GM21717 (cell line): Measurements from ENCODE around the gene NALCN.
A peak's percentile ranks its signal among the peaks of the same experiment; 100 is the strongest.

ENCODE experiments used
- ATAC-seq: cut with Tn5 transposase; IDR thresholded peaks from one replicate; pipeline ENCODE4 v1.9.1; 2021; ENCODE audit warnings: mild to moderate bottlenecking, moderate library complexity; ENCODE audit not compliant: unreplicated experiment

The NALCN gene

GRCh38 chr13:101415358-101416174, 742 bp downstream of the NALCN start:
- peak; percentile 82 for ATAC-seq

GRCh38 chr13:101412076-101412475, 4.2 kb downstream of the NALCN start:
- ATAC-seq, result no peak

GRCh38 chr13:101408992-101409656, 7.2 kb downstream of the NALCN start:
- no peak for ATAC-seq

GRCh38 chr13:101408154-101408553, 8.2 kb downstream of the NALCN start:
- ATAC-seq, result no peak

- no peak for ATAC-seq
Measured at GRCh38 chr13:101406791-101407190, 9.5 kb downstream of the NALCN start.

- ATAC-seq, result no peak
Measured at GRCh38 chr13:101401196-101401595, 15.1 kb downstream of the NALCN start.

GRCh38 chr13:101399365-101399764, 16.9 kb downstream of the NALCN start:
- ATAC-seq, result no peak

GRCh38 chr13:101398920-101399319, 17.4 kb downstream of the NALCN start:
- ATAC-seq, result no peak

DNA sequence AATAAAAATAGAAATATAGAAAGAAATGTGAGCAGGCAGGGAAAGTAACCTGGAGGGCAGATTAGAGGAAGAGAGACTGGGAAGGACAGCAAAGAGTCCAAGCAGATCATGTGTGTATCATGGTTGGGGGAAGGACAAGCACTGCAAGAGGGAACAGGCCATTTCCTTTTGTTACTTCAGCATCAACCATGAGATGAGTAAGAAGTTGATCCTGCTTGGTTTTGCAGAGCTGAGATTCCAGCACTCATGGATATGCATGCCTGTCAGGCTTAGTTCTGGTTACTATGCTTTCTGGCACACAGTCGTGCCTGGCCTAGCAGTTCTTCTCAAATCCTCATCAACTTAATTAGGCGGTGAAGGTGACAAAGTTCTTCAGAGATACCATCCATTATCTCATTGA, 18.1 kb downstream of the NALCN start:
- ATAC-seq, result no peak

- no peak for ATAC-seq
Measured at GRCh38 chr13:101397742-101398141, 18.6 kb downstream of the NALCN start.

- ATAC-seq, result no peak
Measured at GRCh38 chr13:101394605-101395004, 21.7 kb downstream of the NALCN start.

GRCh38 chr13:101393140-101393539, 23.2 kb downstream of the NALCN start:
- no peak for ATAC-seq

DNA sequence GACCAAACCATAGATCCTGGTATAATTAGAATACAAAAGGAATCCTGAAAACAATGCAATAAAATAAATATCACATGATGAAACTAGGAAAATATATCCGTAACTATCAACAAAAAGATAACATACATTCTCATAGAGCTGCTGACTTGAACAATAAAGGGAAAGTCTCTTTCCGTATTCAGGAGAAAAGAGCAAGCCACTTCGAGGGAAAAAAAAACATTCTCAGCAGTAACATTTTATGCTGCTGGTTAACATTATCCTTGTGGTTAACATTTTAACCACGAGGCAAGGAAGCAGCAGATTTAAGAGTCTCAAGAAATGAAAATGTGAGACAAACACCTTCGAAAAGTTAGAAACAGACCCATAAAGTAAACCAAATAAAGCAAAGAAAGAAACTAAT, 25.8 kb downstream of the NALCN start:
- ATAC-seq, result no peak

- no peak for ATAC-seq
Measured at GRCh38 chr13:101384929-101385328, 31.4 kb downstream of the NALCN start.

GRCh38 chr13:101383595-101383994, 32.7 kb downstream of the NALCN start:
- ATAC-seq, result no peak

- no peak for ATAC-seq
Measured at GRCh38 chr13:101382701-101383100, 33.6 kb downstream of the NALCN start.

- no peak for ATAC-seq
Measured at GRCh38 chr13:101382086-101382485, 34.2 kb downstream of the NALCN start.

GRCh38 chr13:101360525-101360924, 55.8 kb downstream of the NALCN start:
- ATAC-seq, result no peak

- no peak for ATAC-seq
Measured at GRCh38 chr13:101354895-101355294, 61.4 kb downstream of the NALCN start.

GRCh38 chr13:101346942-101347728, 69.2 kb downstream of the NALCN start:
- no peak for ATAC-seq

DNA sequence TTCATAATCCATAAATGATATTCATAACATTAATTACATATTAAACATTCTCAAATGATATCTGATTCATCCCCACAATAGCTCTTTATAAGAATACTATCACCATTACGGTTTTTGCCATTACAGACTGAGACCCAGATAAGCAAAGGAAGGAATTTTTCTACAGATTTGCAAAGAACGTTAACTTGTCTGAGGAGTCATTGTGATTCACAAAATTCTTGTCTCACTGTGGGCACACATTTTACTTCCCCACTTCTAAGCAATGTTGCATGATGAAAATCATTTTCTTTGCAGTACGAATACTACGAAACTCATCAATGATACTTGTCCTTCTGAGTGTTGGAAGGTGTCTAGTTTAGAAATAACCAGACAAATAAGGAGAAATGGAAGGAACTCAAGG, 70.1 kb downstream of the NALCN start:
- ATAC-seq, result no peak
